AG08395 (cell line): Measurements from ENCODE around the gene ZNF516.
A peak's percentile ranks its signal among the peaks of the same experiment; 100 is the strongest.
"Not testable (repeated sequence)": the region's sequence is repeated elsewhere in the genome, so short reads cannot be mapped to it uniquely, and the experiment has no call there.

ENCODE experiments used
- DNase-seq: peaks from one replicate; pipeline ENCODE4 v3.0.0; 2012; ENCODE audit warnings: mixed read lengths, low spot score

The ZNF516 gene

GRCh38 chr18:76490670-76491472 lies 4.2 kb downstream of the ZNF516 start:
- DNase-seq: no peak

GRCh38 chr18:76490033-76490432 lies 5.0 kb downstream of the ZNF516 start:
- no peak for DNase-seq

GRCh38 chr18:76489081-76489480 lies 6.0 kb downstream of the ZNF516 start:
- DNase-seq: no peak

GRCh38 chr18:76488190-76488589 lies 6.9 kb downstream of the ZNF516 start:
- no peak for DNase-seq

- no peak for DNase-seq
Observed at GRCh38 chr18:76487782-76488181, 7.3 kb downstream of the ZNF516 start.

- DNase-seq: no peak
Observed at GRCh38 chr18:76487070-76487469, 8.0 kb downstream of the ZNF516 start.

GRCh38 chr18:76486574-76486973 lies 8.5 kb downstream of the ZNF516 start:
- no peak for DNase-seq

GRCh38 chr18:76486038-76486437 lies 9.0 kb downstream of the ZNF516 start:
- DNase-seq: no peak

GRCh38 chr18:76484749-76485387 lies 10.2 kb downstream of the ZNF516 start:
- no peak for DNase-seq

GRCh38 chr18:76483780-76484179 lies 11.3 kb downstream of the ZNF516 start:
- no peak for DNase-seq

- DNase-seq: no peak
Observed at GRCh38 chr18:76482971-76483691, 11.9 kb downstream of the ZNF516 start.

GRCh38 chr18:76482267-76482666 lies 12.8 kb downstream of the ZNF516 start:
- no peak for DNase-seq

- no peak for DNase-seq
Observed at GRCh38 chr18:76480913-76481312, 14.1 kb downstream of the ZNF516 start.

GRCh38 chr18:76479351-76480238 lies 15.4 kb downstream of the ZNF516 start:
- DNase-seq: no peak

- DNase-seq: peak; percentile 82
Observed at GRCh38 chr18:76476665-76477561, 18.1 kb downstream of the ZNF516 start.

- DNase-seq: no peak
Observed at GRCh38 chr18:76475450-76476194, 19.4 kb downstream of the ZNF516 start.

- DNase-seq: no peak
Observed at GRCh38 chr18:76474824-76475223, 20.2 kb downstream of the ZNF516 start.

GRCh38 chr18:76473521-76473920 lies 21.5 kb downstream of the ZNF516 start:
- DNase-seq: not testable (repeated sequence)

- DNase-seq: no peak
Observed at GRCh38 chr18:76472829-76473228, 22.2 kb downstream of the ZNF516 start.

GRCh38 chr18:76471593-76471992 lies 23.4 kb downstream of the ZNF516 start:
- no peak for DNase-seq
